HepG2 (cell line): ENCODE measurements around the gene BST2. TPM values are rescaled to one million over a fixed set of nuclear protein-coding genes. Genes with fewer than 3 reads are reported as not detected.

Experiments
- AGO2 ChIP-seq: fragments of 200-400 bp; formaldehyde crosslinking; optimal IDR thresholded peaks from 2 replicates; pipeline ENCODE3; 2017; ENCODE audit warnings: mild to moderate bottlenecking, low read depth, low read length, moderate library complexity
- ASH2L ChIP-seq: fragments of 300-600, 200-600 bp; sonication (generic); IDR thresholded peaks from 2 replicates; pipeline ENCODE4 v1.7.0; 2017; ENCODE audit warnings: low read depth, mild to moderate bottlenecking, moderate library complexity, mixed read lengths, low read length; ENCODE audit not compliant: insufficient read length
- CCAR2 ChIP-seq: fragments of 200-400 bp; formaldehyde crosslinking; optimal IDR thresholded peaks from 2 replicates; pipeline ENCODE3; 2018; ENCODE audit warnings: low read depth, mild to moderate bottlenecking, low read length, moderate library complexity
- DRAP1 ChIP-seq: IDR thresholded peaks from 2 replicates; pipeline ENCODE4 v1.6.1; 2016; ENCODE audit warnings: missing genetic modification reagents, missing compliant biosample characterization
- ERF ChIP-seq: IDR thresholded peaks from 2 replicates; pipeline ENCODE4 v1.6.1; 2018; ENCODE audit warnings: missing biosample characterization, missing genetic modification reagents
- FOSL1 ChIP-seq: sonication (generic); formaldehyde crosslinking; IDR thresholded peaks from 2 replicates; pipeline ENCODE4 v1.9.0; 2021; ENCODE audit warnings: missing genetic modification reagents, borderline replicate concordance
- GABPA ChIP-seq, 2 experiments: IDR thresholded peaks; 2 replicates each; pipeline ENCODE4 v1.6.1; 2011 to 2016; ENCODE audit warnings: low read depth in 2 of 2, low read length in 1 of 2, missing biosample characterization in 1 of 2, missing genetic modification characterization in 1 of 2
- HMG20B ChIP-seq: conservative IDR thresholded peaks from 2 replicates; pipeline ENCODE4 v1.6.1; 2016; ENCODE audit warnings: missing genetic modification reagents, missing compliant biosample characterization
- HNRNPLL ChIP-seq: fragments of 200-400 bp; formaldehyde crosslinking; IDR thresholded peaks from 2 replicates; pipeline ENCODE4 v1.6.1; 2017; ENCODE audit warnings: mild to moderate bottlenecking, low read depth, low read length; ENCODE audit not compliant: poor library complexity, severe bottlenecking
- KDM2A ChIP-seq: sonication (generic); formaldehyde crosslinking; IDR thresholded peaks from 2 replicates; pipeline ENCODE4 v1.4.0; 2020; ENCODE audit warnings: low read depth, missing genetic modification reagents, borderline replicate concordance
- MED1 ChIP-seq: sonication (generic); formaldehyde crosslinking; IDR thresholded peaks from 2 replicates; pipeline ENCODE4 v1.4.0; 2020; ENCODE audit warnings: missing genetic modification reagents
- SMAD3 ChIP-seq: sonication (generic); formaldehyde crosslinking; IDR thresholded peaks from 2 replicates; pipeline ENCODE4 v1.4.0; 2020; ENCODE audit warnings: missing genetic modification reagents
- SRSF1 ChIP-seq: fragments of 200-400 bp; formaldehyde crosslinking; optimal IDR thresholded peaks from 2 replicates; pipeline ENCODE3; 2017; ENCODE audit warnings: mild to moderate bottlenecking, low read depth, low read length, moderate library complexity
- SUZ12 ChIP-seq: fragments of 150-350 bp; IDR thresholded peaks from 2 replicates; pipeline ENCODE4 v1.6.1; 2014; ENCODE audit warnings: low read depth, low read length
- ZFP90 ChIP-seq: sonication (generic); formaldehyde crosslinking; IDR thresholded peaks from 2 replicates; pipeline ENCODE4 v1.8.0; 2022; ENCODE audit warnings: missing genetic modification reagents, mild to moderate bottlenecking, inconsistent platforms, borderline replicate concordance
- ZFP91 ChIP-seq: sonication (generic); formaldehyde crosslinking; IDR thresholded peaks from 2 replicates; pipeline ENCODE4 v1.9.0; 2022; ENCODE audit warnings: missing genetic modification reagents, mild to moderate bottlenecking, borderline replicate concordance
- ZNF138 ChIP-seq: sonication (generic); formaldehyde crosslinking; IDR thresholded peaks from 2 replicates; pipeline ENCODE4 v1.5.0; 2020; ENCODE audit warnings: mild to moderate bottlenecking, low read depth, missing genetic modification reagents
- ZNF20 ChIP-seq: sonication (generic); formaldehyde crosslinking; IDR thresholded peaks from 2 replicates; pipeline ENCODE4 v1.4.0; 2020; ENCODE audit warnings: mild to moderate bottlenecking, moderate library complexity, missing genetic modification reagents
- ZNF274 ChIP-seq: sonication (generic); formaldehyde crosslinking; IDR thresholded peaks from 2 replicates; pipeline ENCODE4 v1.5.1; 2020; ENCODE audit warnings: mild to moderate bottlenecking, missing genetic modification reagents
- ZNF451 ChIP-seq: sonication (generic); formaldehyde crosslinking; IDR thresholded peaks from 2 replicates; pipeline ENCODE4 v1.5.0; 2020; ENCODE audit warnings: mild to moderate bottlenecking, missing genetic modification reagents
- ZNF549 ChIP-seq: sonication (generic); formaldehyde crosslinking; IDR thresholded peaks from 2 replicates; pipeline ENCODE4 v1.5.0; 2020; ENCODE audit warnings: missing genetic modification reagents
- ZNF569 ChIP-seq: sonication (generic); formaldehyde crosslinking; IDR thresholded peaks from 2 replicates; pipeline ENCODE4 v1.5.0; 2020; ENCODE audit warnings: mild to moderate bottlenecking, missing genetic modification reagents, moderate library complexity, borderline replicate concordance
- ZNF616 ChIP-seq: sonication (generic); formaldehyde crosslinking; IDR thresholded peaks from 2 replicates; pipeline ENCODE4 v1.5.0; 2020; ENCODE audit warnings: low read depth, mild to moderate bottlenecking, missing genetic modification reagents
- polyA plus RNA-seq, 8 experiments: library from polyadenylated mRNA; depleted of rRNA in 3 of 8; stranded (reverse) in 7 of 8; unstranded in 1 of 8; fragments of >200 nt; fragmentation: Illumina TruSeq in 4 of 8; extraction: Trizol in 4 of 8; gene quantifications; 2 replicates each; pipeline versions ENCODE4 v1.2.1 to v1.2.3, GENCODE V29; 2011 to 2016; ENCODE audit warnings: low read depth in 4 of 8, missing spikeins in 1 of 8, mixed read lengths in 1 of 8; ENCODE audit not compliant: insufficient read depth in 1 of 8
- total RNA-seq, 5 experiments: library from RNA; depleted of rRNA; stranded (reverse); fragments of >200 nt; fragmentation: Illumina TruSeq; extraction: Trizol; gene quantifications; 2 replicates each; pipeline ENCODE4 v1.2.3, GENCODE V29; 2016; ENCODE audit warnings: low read depth in 1 of 5
- TF ChIP-seq, protein P1 (sequence below): IDR thresholded peaks from 2 replicates; pipeline ENCODE4 v1.6.1; 2016; ENCODE audit warnings: missing biosample characterization, missing genetic modification reagents, low read depth
- TF ChIP-seq, protein P2 (sequence below): sonication (generic); formaldehyde crosslinking; conservative IDR thresholded peaks from 2 replicates; pipeline ENCODE4 v1.4.0; 2020; ENCODE audit warnings: missing genetic modification reagents

Gene BST2
- total and polyA plus RNA-seq, 2 of the 13 experiments (the other 11 are each of a cell fraction or from before 2014, with no cell fraction given): 58.8 to 93.8 TPM

GRCh38 chr19:17424743-17425365, 19.4 kb upstream of the BST2 start (continued):
- 0 out of 2 replicates have a peak, but pooled peaks have one; percentile 18 for TF ChIP-seq ZFP91
- no peak for TF ChIP-seq MED1 (CRISPR knock-in tag)
- no peak for TF ChIP-seq HMG20B (CRISPR knock-in tag)
- TF ChIP-seq ZNF138 (CRISPR knock-in tag): no peak
- no peak for TF ChIP-seq ERF (CRISPR knock-in tag)
- TF ChIP-seq ZNF569 (CRISPR knock-in tag): no peak
- no peak for TF ChIP-seq FOSL1 (CRISPR knock-in tag)
- TF ChIP-seq, protein P1, sequence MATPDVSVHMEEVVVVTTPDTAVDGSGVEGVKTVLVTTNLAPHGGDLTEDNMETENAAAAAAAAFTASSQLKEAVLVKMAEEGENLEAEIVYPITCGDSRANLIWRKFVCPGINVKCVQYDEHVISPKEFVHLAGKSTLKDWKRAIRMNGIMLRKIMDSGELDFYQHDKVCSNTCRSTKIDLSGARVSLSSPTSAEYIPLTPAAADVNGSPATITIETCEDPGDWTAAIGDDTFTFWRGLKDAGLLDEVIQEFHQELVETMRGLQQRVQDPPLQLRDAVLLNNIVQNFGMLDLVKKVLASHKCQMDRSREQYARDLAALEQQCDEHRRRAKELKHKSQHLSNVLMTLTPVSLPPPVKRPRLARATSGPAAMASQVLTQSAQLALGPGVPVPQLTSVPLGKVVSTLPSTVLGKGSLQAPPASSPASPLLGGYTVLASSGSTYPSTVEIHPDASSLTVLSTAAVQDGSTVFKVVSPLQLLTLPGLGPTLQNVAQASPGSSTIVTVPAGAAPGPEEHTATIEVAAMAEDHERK (CRISPR knock-in tag): no peak
- no peak for TF ChIP-seq CCAR2
- no peak for TF ChIP-seq GABPA (IDR thresholded peaks at IDR 0.05; ENCODE audit: low read depth, low read length)
- TF ChIP-seq GABPA (CRISPR knock-in tag; IDR thresholded peaks at IDR 0.05; ENCODE audit: low read depth): no peak
- no peak for TF ChIP-seq SRSF1
- TF ChIP-seq ZNF451 (CRISPR knock-in tag): no peak
- no peak for TF ChIP-seq ZNF549 (CRISPR knock-in tag)
- TF ChIP-seq, protein P2, sequence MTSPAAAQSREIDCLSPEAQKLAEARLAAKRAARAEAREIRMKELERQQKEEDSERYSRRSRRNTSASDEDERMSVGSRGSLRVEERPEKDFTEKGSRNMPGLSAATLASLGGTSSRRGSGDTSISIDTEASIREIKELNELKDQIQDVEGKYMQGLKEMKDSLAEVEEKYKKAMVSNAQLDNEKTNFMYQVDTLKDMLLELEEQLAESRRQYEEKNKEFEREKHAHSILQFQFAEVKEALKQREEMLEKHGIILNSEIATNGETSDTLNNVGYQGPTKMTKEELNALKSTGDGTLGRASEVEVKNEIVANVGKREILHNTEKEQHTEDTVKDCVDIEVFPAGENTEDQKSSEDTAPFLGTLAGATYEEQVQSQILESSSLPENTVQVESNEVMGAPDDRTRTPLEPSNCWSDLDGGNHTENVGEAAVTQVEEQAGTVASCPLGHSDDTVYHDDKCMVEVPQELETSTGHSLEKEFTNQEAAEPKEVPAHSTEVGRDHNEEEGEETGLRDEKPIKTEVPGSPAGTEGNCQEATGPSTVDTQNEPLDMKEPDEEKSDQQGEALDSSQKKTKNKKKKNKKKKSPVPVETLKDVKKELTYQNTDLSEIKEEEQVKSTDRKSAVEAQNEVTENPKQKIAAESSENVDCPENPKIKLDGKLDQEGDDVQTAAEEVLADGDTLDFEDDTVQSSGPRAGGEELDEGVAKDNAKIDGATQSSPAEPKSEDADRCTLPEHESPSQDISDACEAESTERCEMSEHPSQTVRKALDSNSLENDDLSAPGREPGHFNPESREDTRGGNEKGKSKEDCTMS (CRISPR knock-in tag): no peak
- TF ChIP-seq ZNF274 (CRISPR knock-in tag): no peak
- no peak for TF ChIP-seq ZNF616 (CRISPR knock-in tag)
- peak; percentile 20 for TF ChIP-seq HNRNPLL
- no peak for TF ChIP-seq SMAD3 (CRISPR knock-in tag)
- TF ChIP-seq ZFP90: no peak
- TF ChIP-seq KDM2A (CRISPR knock-in tag): 0 out of 2 replicates have a peak, but pooled peaks have one; percentile 48
- TF ChIP-seq ZNF20 (CRISPR knock-in tag): no peak
- TF ChIP-seq ASH2L: no peak
- peak; percentile 28 for TF ChIP-seq AGO2
- no peak for TF ChIP-seq SUZ12
- no peak for TF ChIP-seq DRAP1
